Endothelial cell of umbilical vein (primary cell): Measurements from ENCODE around the gene ANO1.

Experiments
- CTCF ChIP-seq, 2 donors: IDR thresholded peaks; 1 replicate in 1 of 2; 2 replicates in 1 of 2; pipeline ENCODE4 v1.5.1; 2011; ENCODE audit warnings: low read length in 2 of 2, mild to moderate bottlenecking in 2 of 2, moderate library complexity in 2 of 2, control low read depth in 1 of 2, inconsistent platforms in 1 of 2, low read depth in 1 of 2; ENCODE audit not compliant: insufficient read depth in 1 of 2; ENCODE audit errors: extremely low read depth in 1 of 2
- EZH2 ChIP-seq: IDR thresholded peaks from 2 replicates; pipeline ENCODE4 v1.6.1; 2012; ENCODE audit warnings: borderline replicate concordance, low read depth, mild to moderate bottlenecking, moderate library complexity, low read length, inconsistent platforms; ENCODE audit not compliant: severe bottlenecking
- FOS ChIP-seq: IDR thresholded peaks from 2 replicates; pipeline ENCODE4 v1.6.1; 2011; ENCODE audit warnings: mild to moderate bottlenecking, low read length, moderate library complexity, borderline replicate concordance; ENCODE audit not compliant: insufficient read depth
- GATA2 ChIP-seq: IDR thresholded peaks from 2 replicates; pipeline ENCODE4 v1.7.0; 2011; ENCODE audit warnings: low read depth, mild to moderate bottlenecking, moderate library complexity, mixed read lengths, low read length; ENCODE audit not compliant: insufficient read length, insufficient read depth
- MAX ChIP-seq: IDR thresholded peaks from 2 replicates; pipeline ENCODE4 v1.6.1; 2011; ENCODE audit not compliant: insufficient read depth, insufficient read length
- POLR2A ChIP-seq: IDR thresholded peaks from 2 replicates; pipeline ENCODE4 v1.6.1; 2012; ENCODE audit warnings: low read depth, mild to moderate bottlenecking, control low read depth, low read length

GRCh38 chr11:70158201-70158600 is 80.1 kb downstream of the ANO1 start:
- TF ChIP-seq POLR2A (no peak), CTCF (IDR thresholded peaks at IDR 0.05; ENCODE audit: extremely low read depth in 1 of 2, insufficient read depth in 1 of 2, low read depth in 1 of 2, low read length in 2 of 2) (peak in 1 of 2 donors; percentile 32), EZH2 (no peak), GATA2 (no peak), FOS (no peak), MAX (no peak)
